H1 (cell line): ENCODE results near the gene GAB2. TPM values are rescaled to one million over a fixed set of nuclear protein-coding genes. Genes with fewer than 3 reads are reported as not detected.

Experiments
- CTCF ChIA-PET: fragments of 300-600 bp; sonication (Branson Sonifier 250); formaldehyde crosslinking; loops from one replicate; lab custom pipeline; 2021; ENCODE audit not compliant: partially characterized antibody; lab: Charles Lee
- POLR2A ChIA-PET: fragments of 300-600 bp; sonication (Branson Sonifier 250); formaldehyde crosslinking; loops from one replicate; lab custom pipeline; 2021; ENCODE audit warnings: inconsistent platforms; ENCODE audit not compliant: partially characterized antibody; lab: Charles Lee
- DNase-seq, 2 experiments: peaks; one replicate each; pipeline versions ENCODE4 v3.0.0 to v3.0.0-alpha.2; 2010 to 2022; ENCODE audit warnings: low spot score in 2 of 2, low read depth in 1 of 2, mixed read lengths in 1 of 2
- FAIRE-seq: peaks from 2 replicates; lab custom pipeline; 2011; peaks lifted over from hg19 to GRCh38; lab: Jason Lieb, UNC
- H2AFZ ChIP-seq: 2 replicates; pipeline ENCODE4 v1.8.1; 2012; ENCODE audit warnings: low read length, inconsistent platforms
- H2AK5ac ChIP-seq: 2 replicates; pipeline ENCODE4 v1.6.1; 2013; ENCODE audit warnings: low read depth, low read length
- H2BK120ac ChIP-seq: replicated peaks from 2 replicates; pipeline ENCODE3; 2013; ENCODE audit warnings: low read depth, low read length, inconsistent platforms
- H2BK12ac ChIP-seq: 2 replicates; pipeline ENCODE4 v1.6.1; 2013; ENCODE audit warnings: low read depth, low read length
- H2BK15ac ChIP-seq: 2 replicates; pipeline ENCODE4 v1.6.1; 2013; ENCODE audit warnings: low read length
- H2BK20ac ChIP-seq: 2 replicates; pipeline ENCODE4 v1.6.1; 2013; ENCODE audit warnings: low read length
- H2BK5ac ChIP-seq: 2 replicates; pipeline ENCODE4 v1.6.1; 2013; ENCODE audit warnings: low read depth, low read length
- H3K14ac ChIP-seq: 2 replicates; pipeline ENCODE4 v1.6.1; 2013; ENCODE audit warnings: inconsistent platforms; ENCODE audit not compliant: insufficient read length
- H3K18ac ChIP-seq: 2 replicates; pipeline ENCODE4 v1.6.1; 2013; ENCODE audit warnings: low read length; ENCODE audit errors: extremely low read depth
- H3K23ac ChIP-seq: 2 replicates; pipeline ENCODE4 v1.6.1; 2013; ENCODE audit warnings: inconsistent platforms; ENCODE audit not compliant: insufficient read length
- H3K23me2 ChIP-seq: 2 replicates; pipeline ENCODE4 v1.6.1; 2013; ENCODE audit warnings: low read depth, low read length
- H3K27ac ChIP-seq: 2 replicates; pipeline ENCODE4 v1.6.1; 2011; ENCODE audit warnings: low read depth, low read length, inconsistent platforms
- H3K27me3 ChIP-seq, 4 experiments: replicated peaks in 1 of 4; 1 replicate in 1 of 4; 2 replicates in 3 of 4; pipeline versions ENCODE4 v1.6.1 to v1.8.1; 2011 to 2013; ENCODE audit warnings: low read length in 3 of 4, mild to moderate bottlenecking in 3 of 4, inconsistent platforms in 2 of 4, mixed read lengths in 2 of 4, moderate library complexity in 1 of 4; ENCODE audit not compliant: control insufficient read depth in 3 of 4, insufficient read depth in 3 of 4; ENCODE audit errors: extremely low read depth in 1 of 4
- H3K36me3 ChIP-seq, 4 experiments: 2 replicates each; pipeline versions ENCODE4 v1.6.1 to v1.8.1; 2011 to 2013; ENCODE audit warnings: mild to moderate bottlenecking in 4 of 4, low read length in 3 of 4, moderate library complexity in 2 of 4, control low read depth in 1 of 4, inconsistent platforms in 1 of 4; ENCODE audit not compliant: insufficient read depth in 4 of 4, control insufficient read depth in 2 of 4
- H3K4ac ChIP-seq: replicated peaks from 2 replicates; pipeline ENCODE3; 2013; ENCODE audit warnings: low read length, low read depth, mixed read lengths, inconsistent platforms; ENCODE audit not compliant: insufficient read length
- H3K4me1 ChIP-seq, 4 experiments: replicated peaks in 1 of 4; 1 replicate in 1 of 4; 2 replicates in 3 of 4; pipeline versions ENCODE4 v1.6.1 to v1.8.1; 2011 to 2013; ENCODE audit warnings: low read length in 3 of 4, inconsistent platforms in 2 of 4, mixed read lengths in 1 of 4; ENCODE audit not compliant: insufficient read depth in 4 of 4, control insufficient read depth in 3 of 4
- H3K4me2 ChIP-seq, 2 experiments: 2 replicates each; pipeline versions ENCODE4 v1.6.1 to v1.8.1; 2011 to 2013; ENCODE audit warnings: low read depth in 2 of 2, low read length in 2 of 2, control low read depth in 1 of 2, inconsistent platforms in 1 of 2, mild to moderate bottlenecking in 1 of 2; ENCODE audit not compliant: insufficient read depth in 1 of 2
- H3K4me3 ChIP-seq, 4 experiments: fragments of 200-600, 300-600 bp in 1 of 4; sonication (generic), shearing (Covaris generic), sonication (Bioruptor Twin) in 1 of 4; 2 replicates each; pipeline versions ENCODE4 v1.5.1 to v1.8.1; 2011 to 2016; ENCODE audit warnings: low read length in 4 of 4, low read depth in 3 of 4, control low read depth in 2 of 4, inconsistent platforms in 2 of 4, mild to moderate bottlenecking in 2 of 4, mixed read lengths in 1 of 4, moderate library complexity in 1 of 4; ENCODE audit not compliant: insufficient read depth in 2 of 4; ENCODE audit errors: extremely low read depth in 1 of 4
- H3K56ac ChIP-seq: replicated peaks from 2 replicates; pipeline ENCODE3; 2013; ENCODE audit warnings: low read depth, mild to moderate bottlenecking, mixed read lengths, low read length, inconsistent platforms; ENCODE audit not compliant: insufficient read length
- H3K79me1 ChIP-seq: 2 replicates; pipeline ENCODE4 v1.6.1; 2013; ENCODE audit warnings: low read depth, low read length, control low read depth
- H3K79me2 ChIP-seq, 2 experiments: 2 replicates each; pipeline versions ENCODE4 v1.6.1 to v1.8.1; 2012 to 2013; ENCODE audit warnings: low read length in 2 of 2, mild to moderate bottlenecking in 2 of 2, inconsistent platforms in 1 of 2; ENCODE audit not compliant: insufficient read depth in 2 of 2, control insufficient read depth in 1 of 2
- H3K9ac ChIP-seq, 4 experiments: replicated peaks in 1 of 4; 1 replicate in 1 of 4; 2 replicates in 3 of 4; pipeline versions ENCODE4 v1.6.1 to v1.8.1; 2011 to 2013; ENCODE audit warnings: low read depth in 3 of 4, low read length in 3 of 4, control low read depth in 2 of 4, mild to moderate bottlenecking in 2 of 4, moderate library complexity in 2 of 4, inconsistent platforms in 1 of 4; ENCODE audit errors: extremely low read depth in 1 of 4
- H3K9me3 ChIP-seq, 2 experiments: 2 replicates each; pipeline versions ENCODE4 v1.6.1 to v1.8.1; 2012 to 2013; ENCODE audit warnings: mild to moderate bottlenecking in 2 of 2, moderate library complexity in 2 of 2, control low read depth in 1 of 2, inconsistent platforms in 1 of 2, low read depth in 1 of 2, low read length in 1 of 2, mixed read lengths in 1 of 2; ENCODE audit not compliant: insufficient read depth in 2 of 2
- H4K20me1 ChIP-seq, 2 experiments: replicated peaks in 1 of 2; 2 replicates each; pipeline versions ENCODE3 to v1.8.1; 2011 to 2013; ENCODE audit warnings: inconsistent platforms in 2 of 2, low read length in 2 of 2, mild to moderate bottlenecking in 1 of 2; ENCODE audit not compliant: insufficient read depth in 2 of 2, control insufficient read depth in 1 of 2
- H4K5ac ChIP-seq: 2 replicates; pipeline ENCODE4 v1.6.1; 2013; ENCODE audit warnings: low read length, low read depth, mixed read lengths, inconsistent platforms; ENCODE audit not compliant: insufficient read length
- H4K8ac ChIP-seq: 2 replicates; pipeline ENCODE4 v1.8.0; 2013; ENCODE audit warnings: mild to moderate bottlenecking, moderate library complexity, low read length, inconsistent platforms; ENCODE audit not compliant: insufficient read depth; ENCODE audit errors: extremely low read depth
- H4K91ac ChIP-seq: replicated peaks from 2 replicates; pipeline ENCODE3; 2013; ENCODE audit warnings: low read length, mixed read lengths, inconsistent platforms; ENCODE audit not compliant: insufficient read length
- SP4 ChIP-seq: IDR thresholded peaks from 2 replicates; pipeline ENCODE4 v1.6.1; 2012; ENCODE audit warnings: low read length, inconsistent platforms
- WGBS, 2 experiments: shearing (Covaris generic) in 1 of 2; methylation state at CpG; one replicate each; pipeline versions ENCODE4 v1.1.6 to v1.1.7; 2013 to 2015; ENCODE audit warnings: low lambda C conversion rate in 2 of 2, mixed read lengths in 2 of 2, inconsistent platforms in 1 of 2, low coverage in 1 of 2, missing lambda C conversion rate in 1 of 2; ENCODE audit not compliant: insufficient replicate concordance in 2 of 2, insufficient coverage in 1 of 2, insufficient read length in 1 of 2; ENCODE audit errors: extremely low coverage in 1 of 2, missing lambda C conversion rate in 1 of 2; 5-methylcytosine and 5-hydroxymethylcytosine counted together
- polyA plus RNA-seq, 7 experiments: library from polyadenylated mRNA; depleted of rRNA in 3 of 7; stranded (reverse) in 5 of 7; unstranded in 2 of 7; fragments of >200 nt in 5 of 7; fragments of 200-250 nt in 2 of 7; gene quantifications; 1 replicate in 5 of 7; 2 replicates in 1 of 7; 4 replicates in 1 of 7; pipeline versions ENCODE4 v1.2.1 to v1.2.3, GENCODE V29; 2011 to 2013; ENCODE audit warnings: missing spikeins in 2 of 7, mixed read lengths in 2 of 7
- total RNA-seq: library from RNA; stranded (reverse); fragmentation: NEBNext Ultra II Directional; extraction: Animal tissue kit (Norgen Biotek cat#: 25700); gene quantifications from 2 replicates; pipeline ENCODE4 v1.2.1, GENCODE V29; 2021
- TF ChIP-seq, protein P1 (sequence below), 3 experiments: IDR thresholded peaks; 1 replicate in 2 of 3; 2 replicates in 1 of 3; pipeline versions ENCODE4 v1.5.1 to v1.6.1; 2011; ENCODE audit warnings: low read length in 3 of 3, mild to moderate bottlenecking in 3 of 3, inconsistent platforms in 2 of 3, low read depth in 1 of 3, moderate library complexity in 1 of 3; ENCODE audit not compliant: insufficient read depth in 1 of 3; ENCODE audit errors: control extremely low read depth in 1 of 3

The GAB2 gene
- total and polyA plus RNA-seq, 2 of the 8 experiments (the other 6 are each of a cell fraction or from before 2014, with no cell fraction given): 6.3 to 14.0 TPM

DNA sequence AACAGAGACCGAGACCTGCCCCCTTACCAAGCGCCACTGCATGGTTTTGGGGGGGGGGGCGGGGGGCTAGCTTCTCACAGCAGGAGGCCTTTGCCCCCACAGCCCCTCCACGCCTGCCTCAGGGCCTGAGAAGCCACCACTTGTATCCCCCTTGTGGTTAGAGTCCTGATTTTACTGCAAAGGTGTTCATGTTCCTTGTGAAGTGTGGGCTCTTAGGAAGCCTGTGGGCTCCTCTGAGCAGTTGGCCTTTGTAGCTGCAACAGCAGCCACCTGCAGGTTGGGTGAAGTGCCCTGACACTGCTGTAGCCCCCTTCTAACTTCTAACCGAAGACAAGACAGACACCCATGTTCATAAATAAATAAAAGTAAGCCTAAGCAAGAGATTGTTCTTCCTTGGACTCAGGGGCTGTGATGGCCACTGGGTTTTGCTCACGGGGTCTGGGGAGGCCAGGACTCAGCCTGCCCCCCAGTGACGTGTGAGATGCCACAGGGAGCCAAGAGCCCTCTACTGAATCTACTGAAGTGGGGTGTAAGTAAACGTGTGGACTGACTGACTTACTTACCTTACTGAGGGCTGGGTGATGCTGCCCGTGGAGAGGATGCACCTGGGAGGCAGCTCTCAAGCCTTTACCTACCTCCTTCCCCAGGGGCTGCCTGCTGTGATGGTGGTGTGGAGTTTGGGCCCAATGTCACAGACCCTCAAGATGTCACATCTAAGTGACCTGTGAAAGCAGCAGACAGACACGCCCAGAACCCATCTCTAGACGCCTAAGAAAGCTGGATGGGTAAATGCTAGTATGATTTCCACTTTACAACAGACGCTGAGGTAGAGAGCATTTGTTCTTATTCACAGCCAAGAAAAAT lies 203.1 kb downstream of the GAB2 start:
- no peak overlapping the region for H2AFZ ChIP-seq

More for the DNA sequence above, 203.1 kb downstream of the GAB2 start:
- no peak overlapping the region for H2AK5ac ChIP-seq
- H3K56ac ChIP-seq: no peak overlapping the region
- no peak overlapping the region for H2BK12ac ChIP-seq
- no peaks in the 10 kb centered on the region for H3K9me3 ChIP-seq
- H3K23ac ChIP-seq: no peak overlapping the region
- CTCF ChIA-PET: interaction anchor here (1.5 to 6.7 kb wide), 2 partner anchors 14 to 206 kb away, joined by 4 to 38 read pairs; no protein-coding TSS in a partner anchor
- DNase-seq: no peak
- no peak overlapping the region for H4K91ac ChIP-seq
- H3K9ac ChIP-seq: no peak overlapping the region
- no peak overlapping the region for H3K14ac ChIP-seq
- H3K79me2 ChIP-seq: no peaks in the 10 kb centered on the region
- no peak overlapping the region for H4K5ac ChIP-seq
- FAIRE-seq: no peak
- no peak overlapping the region for H2BK5ac ChIP-seq
- no peak overlapping the region for H2BK120ac ChIP-seq
- H3K36me3 ChIP-seq: peaks cover 0 to 9% (median 3%) of the 10 kb centered on the region in 4 experiments; a peak in 6 of 8 replicates
- no peaks in the 10 kb centered on the region for H3K4me1 ChIP-seq
- H3K4ac ChIP-seq: no peak overlapping the region
- 94% methylated on average over 9 of the region's 12 CpGs; no CpG with 5 or more reads in 1 of the 2 experiments for WGBS, 2 experiments
- H3K27me3 ChIP-seq: no peaks in the 10 kb centered on the region
- no peaks in the 10 kb centered on the region for H4K20me1 ChIP-seq
- H3K18ac ChIP-seq: no peak overlapping the region
- H2BK20ac ChIP-seq: no peak overlapping the region
- H2BK15ac ChIP-seq: no peak overlapping the region
- no peak overlapping the region for H4K8ac ChIP-seq
- H3K79me1 ChIP-seq: 0 out of 2 replicates have a peak, but pooled peaks cover 2% of the 10 kb centered on the region
- no peaks in the 10 kb centered on the region for H3K23me2 ChIP-seq
- H3K4me3 ChIP-seq: no peak overlapping the region
- no peak overlapping the region for H3K27ac ChIP-seq
- TF ChIP-seq, protein P1, sequence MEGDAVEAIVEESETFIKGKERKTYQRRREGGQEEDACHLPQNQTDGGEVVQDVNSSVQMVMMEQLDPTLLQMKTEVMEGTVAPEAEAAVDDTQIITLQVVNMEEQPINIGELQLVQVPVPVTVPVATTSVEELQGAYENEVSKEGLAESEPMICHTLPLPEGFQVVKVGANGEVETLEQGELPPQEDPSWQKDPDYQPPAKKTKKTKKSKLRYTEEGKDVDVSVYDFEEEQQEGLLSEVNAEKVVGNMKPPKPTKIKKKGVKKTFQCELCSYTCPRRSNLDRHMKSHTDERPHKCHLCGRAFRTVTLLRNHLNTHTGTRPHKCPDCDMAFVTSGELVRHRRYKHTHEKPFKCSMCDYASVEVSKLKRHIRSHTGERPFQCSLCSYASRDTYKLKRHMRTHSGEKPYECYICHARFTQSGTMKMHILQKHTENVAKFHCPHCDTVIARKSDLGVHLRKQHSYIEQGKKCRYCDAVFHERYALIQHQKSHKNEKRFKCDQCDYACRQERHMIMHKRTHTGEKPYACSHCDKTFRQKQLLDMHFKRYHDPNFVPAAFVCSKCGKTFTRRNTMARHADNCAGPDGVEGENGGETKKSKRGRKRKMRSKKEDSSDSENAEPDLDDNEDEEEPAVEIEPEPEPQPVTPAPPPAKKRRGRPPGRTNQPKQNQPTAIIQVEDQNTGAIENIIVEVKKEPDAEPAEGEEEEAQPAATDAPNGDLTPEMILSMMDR (IDR thresholded peaks at IDR 0.05; ENCODE audit: control extremely low read depth in 1 of 3, insufficient read depth in 1 of 3, low read depth in 1 of 3, low read length in 3 of 3): no peak
- TF ChIP-seq SP4: no peak
- no peak overlapping the region for H3K4me2 ChIP-seq
- POLR2A ChIA-PET: no interaction called here
